PC-9 (cell line): Measurements from ENCODE around the gene POLE4. TPM values are rescaled to one million over a fixed set of nuclear protein-coding genes. Genes with fewer than 3 reads are reported as not detected.

ENCODE experiments used
- BruUV-seq: library from RNA; stranded (reverse); fragments of 400-500 nt; replicated peaks from 2 replicates; lab custom pipeline; 2021; lab: Mats Ljungman, UMichigan
- CTCF ChIA-PET: fragments of 300-600 bp; sonication (Branson Sonifier 250); formaldehyde crosslinking; loops from one replicate; lab custom pipeline; 2022; ENCODE audit warnings: antibody characterized with exemption; lab: Charles Lee
- POLR2A ChIA-PET: fragments of 300-600 bp; sonication (Branson Sonifier 250); formaldehyde crosslinking; loops from one replicate; lab custom pipeline; 2022; ENCODE audit warnings: antibody characterized with exemption; ENCODE audit not compliant: unreplicated experiment; lab: Charles Lee
- DNase-seq, 2 experiments: peaks; one replicate each; pipeline versions ENCODE4 v3.0.0 to v3.0.0-alpha.2; 2015 to 2022; ENCODE audit warnings: mixed read lengths in 1 of 2
- H2AFZ ChIP-seq: fragments of 200-600 bp; sonication (generic); 2 replicates; pipeline ENCODE4 v1.8.1; 2017; ENCODE audit warnings: antibody characterized with exemption
- H3F3A ChIP-seq: fragments of 200-600 bp; sonication (generic); 2 replicates; pipeline ENCODE4 v1.8.1; 2017; ENCODE audit warnings: antibody characterized with exemption, mild to moderate bottlenecking, low read depth; ENCODE audit not compliant: insufficient read depth
- H3K27ac ChIP-seq: fragments of 200-600 bp; sonication (generic); 2 replicates; pipeline ENCODE4 v1.6.1; 2016; ENCODE audit warnings: mixed run types
- H3K27me3 ChIP-seq: fragments of 200-600 bp; sonication (generic); 2 replicates; pipeline ENCODE4 v1.6.1; 2016; ENCODE audit warnings: low read depth, mixed run types; ENCODE audit not compliant: insufficient read depth
- H3K36me3 ChIP-seq: fragments of 200-600 bp; sonication (generic); 2 replicates; pipeline ENCODE4 v1.6.1; 2016; ENCODE audit warnings: low read depth, mixed run types
- H3K4me1 ChIP-seq: fragments of 200-600 bp; sonication (generic); replicated peaks from 2 replicates; pipeline ENCODE4 v1.6.1; 2016; ENCODE audit warnings: mixed run types; ENCODE audit not compliant: insufficient read depth
- H3K4me2 ChIP-seq: fragments of 200-600 bp; sonication (generic); 2 replicates; pipeline ENCODE4 v1.6.1; 2017; ENCODE audit warnings: mixed run types
- H3K4me3 ChIP-seq: fragments of 200-600 bp; sonication (generic); 2 replicates; pipeline ENCODE4 v1.6.1; 2016; ENCODE audit warnings: mixed run types
- H3K79me2 ChIP-seq: fragments of 200-600 bp; sonication (generic); 2 replicates; pipeline ENCODE4 v1.6.1; 2017; ENCODE audit warnings: low read depth, mixed run types
- H3K9me2 ChIP-seq: fragments of 200-600 bp; sonication (generic); 2 replicates; pipeline ENCODE4 v1.8.1; 2017; ENCODE audit warnings: mild to moderate bottlenecking; ENCODE audit not compliant: insufficient read depth
- H3K9me3 ChIP-seq: fragments of 200-600 bp; sonication (generic); 2 replicates; pipeline ENCODE4 v1.8.1; 2016; ENCODE audit warnings: low read depth; ENCODE audit not compliant: insufficient read depth
- H4K20me1 ChIP-seq: fragments of 200-600 bp; sonication (generic); 2 replicates; pipeline ENCODE4 v1.8.1; 2017; ENCODE audit not compliant: insufficient read depth
- EZH2 ChIP-seq: fragments of 200-600 bp; sonication (generic); IDR thresholded peaks from 2 replicates; pipeline ENCODE4 v1.8.0; 2017; ENCODE audit warnings: antibody characterized with exemption, low read depth
- intact Hi-C: fragments of 100-400 bp; cut with micrococcal nuclease; formaldehyde crosslinking; loops from one replicate; pipeline ENCODE4 v1.10.0; 2022; ENCODE audit not compliant: unreplicated experiment
- total RNA-seq: library from RNA; stranded (reverse); gene quantifications from 2 replicates; pipeline ENCODE4 v1.2.3, GENCODE V29; 2021
- TF ChIP-seq, protein P1 (sequence below): fragments of 200-600 bp; sonication (generic); conservative IDR thresholded peaks from 2 replicates; pipeline ENCODE4 v1.6.1; 2017; ENCODE audit warnings: mixed run types, antibody characterized with exemption, mild to moderate bottlenecking, moderate library complexity

POLE4 gene
- total RNA-seq, 1 experiment from 2014 or later = 53.8 TPM

DNA sequence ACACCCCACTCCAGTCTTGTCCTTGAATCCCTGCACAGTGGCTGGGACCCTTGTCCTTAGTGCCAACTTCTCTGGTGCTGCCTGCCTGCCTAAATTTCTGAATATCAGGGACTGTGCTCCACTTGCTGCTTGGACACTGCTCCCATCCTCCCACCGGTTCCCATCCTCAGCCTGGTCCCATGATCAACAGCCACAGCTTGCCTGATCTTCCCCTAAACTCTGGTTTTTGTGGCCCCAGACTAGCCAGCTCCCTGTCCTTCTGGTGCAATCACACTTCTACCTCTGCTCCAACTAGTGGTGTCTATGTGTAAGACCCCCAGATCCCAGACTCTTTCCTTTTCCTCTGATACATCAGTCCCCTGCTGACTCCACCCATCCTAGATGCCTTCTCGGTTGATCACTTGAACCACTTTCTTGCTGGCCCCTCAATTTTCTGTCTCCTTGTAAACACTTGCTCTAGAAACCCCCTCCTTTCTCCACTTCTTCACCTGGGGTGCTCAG, 37.2 kb upstream of the POLE4 start:
- H3K27me3 ChIP-seq = no peaks in the 10 kb centered on the region
- CTCF ChIA-PET = no interaction called here
- no peaks in the 10 kb centered on the region for H3K9me3 ChIP-seq
- no peaks in the 10 kb centered on the region for H4K20me1 ChIP-seq
- no peak overlapping the region for H2AFZ ChIP-seq
- no peak for DNase-seq
- no peak overlapping the region for H3K27ac ChIP-seq
- H3K36me3 ChIP-seq = no peaks in the 10 kb centered on the region
- POLR2A ChIA-PET = no interaction called here
- no peak overlapping the region for H3K4me2 ChIP-seq
- peaks cover 36% of the 10 kb centered on the region for H3K4me1 ChIP-seq
- no peaks in the 10 kb centered on the region for H3K9me2 ChIP-seq
- no peaks in the 10 kb centered on the region for H3K79me2 ChIP-seq
- intact Hi-C loops = loop anchor here (10.0 kb wide), 1 partner anchor 134 kb away; no protein-coding TSS in a partner anchor
- peaks cover 12% of the 10 kb centered on the region; the same call in 1 of the 2 replicates for H3F3A ChIP-seq
- TF ChIP-seq, protein P1, sequence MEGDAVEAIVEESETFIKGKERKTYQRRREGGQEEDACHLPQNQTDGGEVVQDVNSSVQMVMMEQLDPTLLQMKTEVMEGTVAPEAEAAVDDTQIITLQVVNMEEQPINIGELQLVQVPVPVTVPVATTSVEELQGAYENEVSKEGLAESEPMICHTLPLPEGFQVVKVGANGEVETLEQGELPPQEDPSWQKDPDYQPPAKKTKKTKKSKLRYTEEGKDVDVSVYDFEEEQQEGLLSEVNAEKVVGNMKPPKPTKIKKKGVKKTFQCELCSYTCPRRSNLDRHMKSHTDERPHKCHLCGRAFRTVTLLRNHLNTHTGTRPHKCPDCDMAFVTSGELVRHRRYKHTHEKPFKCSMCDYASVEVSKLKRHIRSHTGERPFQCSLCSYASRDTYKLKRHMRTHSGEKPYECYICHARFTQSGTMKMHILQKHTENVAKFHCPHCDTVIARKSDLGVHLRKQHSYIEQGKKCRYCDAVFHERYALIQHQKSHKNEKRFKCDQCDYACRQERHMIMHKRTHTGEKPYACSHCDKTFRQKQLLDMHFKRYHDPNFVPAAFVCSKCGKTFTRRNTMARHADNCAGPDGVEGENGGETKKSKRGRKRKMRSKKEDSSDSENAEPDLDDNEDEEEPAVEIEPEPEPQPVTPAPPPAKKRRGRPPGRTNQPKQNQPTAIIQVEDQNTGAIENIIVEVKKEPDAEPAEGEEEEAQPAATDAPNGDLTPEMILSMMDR = no peak
- no peak for TF ChIP-seq EZH2
- BruUV-seq = no TSS peak
- no peak overlapping the region for H3K4me3 ChIP-seq

DNA sequence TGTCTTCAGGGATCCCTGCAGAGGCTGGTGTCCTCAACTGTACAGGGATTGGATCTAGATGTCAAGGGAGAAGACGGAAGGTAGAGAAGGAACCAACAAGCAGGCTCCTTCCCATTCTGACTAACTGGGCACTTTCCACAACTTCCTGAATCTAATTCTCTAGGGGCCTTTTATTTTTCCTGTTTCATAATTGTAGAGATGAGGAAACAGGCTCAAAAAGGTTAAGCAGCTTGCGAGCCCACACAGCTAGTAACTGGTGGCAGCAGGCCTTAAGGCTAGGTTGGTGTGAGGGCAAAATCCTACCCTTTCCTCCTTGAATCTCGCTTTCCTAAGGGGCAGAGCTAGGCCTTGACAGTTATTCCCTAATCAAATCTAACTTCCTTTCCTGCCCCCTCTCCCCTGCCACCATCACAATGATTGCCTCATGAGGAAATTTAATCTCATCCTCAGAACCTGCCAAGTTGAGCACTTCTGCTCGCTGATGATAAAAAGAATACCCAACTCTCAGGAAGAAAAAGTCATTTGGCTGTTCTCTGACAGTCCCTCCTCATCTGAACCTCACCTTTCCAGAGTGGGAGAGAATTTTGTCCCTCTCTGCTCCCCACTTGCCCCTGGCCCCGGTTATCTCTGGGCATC, 35.7 kb upstream of the POLE4 start:
- intact Hi-C loops = loop anchor here (10.0 kb wide), 1 partner anchor 132 kb away; no protein-coding TSS in a partner anchor
- TF ChIP-seq, protein P1 = no peak
- no peak for TF ChIP-seq EZH2
- Histone ChIP-seq H3K4me1 (peaks cover 25% of the 10 kb centered on the region), H3K9me2 (no peaks in the 10 kb centered on the region), H3K27ac (no peak overlapping the region), H3K79me2 (no peaks in the 10 kb centered on the region), H3K36me3 (no peaks in the 10 kb centered on the region), H4K20me1 (no peaks in the 10 kb centered on the region), H3K9me3 (no peaks in the 10 kb centered on the region), H3F3A (peaks cover 12% of the 10 kb centered on the region; the same call in 1 of the 2 replicates), H3K4me3 (no peak overlapping the region), H3K4me2 (no peak overlapping the region), H3K27me3 (no peaks in the 10 kb centered on the region), H2AFZ (no peak overlapping the region)
- ChIA-PET CTCF (interaction anchor here (0.6 kb wide), 1 partner anchor 293 kb away, joined by 12 read pairs; no protein-coding TSS in a partner anchor), POLR2A (no interaction called here)
- BruUV-seq = no TSS peak
- no peak for DNase-seq

DNA sequence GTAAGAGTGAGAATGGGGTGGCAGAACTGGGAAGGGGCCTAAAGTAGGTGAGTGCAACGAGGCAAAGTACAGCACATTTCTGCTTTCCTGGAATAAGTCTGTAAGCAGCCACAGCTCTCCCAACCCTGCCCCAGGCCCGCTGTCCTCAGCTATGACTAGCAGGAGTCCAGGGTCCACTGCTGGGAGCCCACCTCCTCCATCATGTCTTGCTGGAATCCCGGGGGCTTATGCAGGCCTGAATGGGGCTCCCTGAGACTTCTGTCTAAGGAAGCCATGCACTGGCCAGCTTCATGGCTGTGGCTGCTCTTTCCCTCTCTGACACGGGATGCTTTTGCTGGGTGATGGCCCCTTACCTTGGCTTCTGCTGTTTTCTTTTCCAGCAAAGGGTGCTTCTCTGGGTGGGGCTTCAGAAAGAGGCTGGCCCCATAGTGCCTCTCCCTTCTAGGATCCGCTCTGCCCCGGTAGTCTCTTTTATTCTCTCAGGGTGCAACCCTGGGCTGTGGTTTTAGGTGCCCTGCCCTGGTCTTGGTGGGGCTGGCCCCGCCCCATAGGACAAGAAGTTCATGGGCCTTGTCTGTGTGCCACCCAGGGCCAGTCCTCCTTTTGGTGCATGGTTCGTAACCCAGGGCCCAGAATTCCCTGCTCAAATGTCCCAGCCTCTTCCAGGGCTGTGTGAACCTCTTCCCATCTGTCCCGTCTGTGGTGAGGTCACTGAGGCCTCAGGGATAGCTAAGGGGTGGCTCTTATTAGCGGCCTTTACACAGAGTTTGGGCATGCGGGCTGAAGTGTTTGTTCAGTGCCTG, 33.8 kb upstream of the POLE4 start:
- Histone ChIP-seq H3K9me3 (no peaks in the 10 kb centered on the region), H3K4me3 (no peak overlapping the region), H3K79me2 (no peaks in the 10 kb centered on the region)

More for the DNA sequence above, 33.8 kb upstream of the POLE4 start:
- Histone ChIP-seq H3K4me2 (no peak overlapping the region), H3K27me3 (no peaks in the 10 kb centered on the region), H3K36me3 (no peaks in the 10 kb centered on the region), H2AFZ (no peak overlapping the region), H3K27ac (no peak overlapping the region), H3F3A (peaks cover 5% of the 10 kb centered on the region; the same call in 1 of the 2 replicates), H3K4me1 (peaks cover 9% of the 10 kb centered on the region), H3K9me2 (no peaks in the 10 kb centered on the region), H4K20me1 (no peaks in the 10 kb centered on the region)
- ChIA-PET POLR2A (no interaction called here), CTCF (no interaction called here)
- no TSS peak for BruUV-seq
- DNase-seq = no peak
- intact Hi-C loops = loop anchor here (10.0 kb wide), 1 partner anchor 130 kb away; no protein-coding TSS in a partner anchor
- TF ChIP-seq, protein P1 = no peak
- TF ChIP-seq EZH2 = no peak
